ENCODE measurements around the gene PRODH.
"Not testable (repeated sequence)": the region's sequence is repeated elsewhere in the genome, so short reads cannot be mapped to it uniquely, and the experiment has no call there.

The PRODH gene

GRCh38 chr22:18952022-18952421 is 15.9 kb upstream of the PRODH start:
- no peak for DNase-seq

GRCh38 chr22:18950141-18950540 is 14.0 kb upstream of the PRODH start:
- no peak for DNase-seq

- no peak for DNase-seq
Observed at GRCh38 chr22:18947905-18948304, 11.8 kb upstream of the PRODH start.

- not testable (repeated sequence) for DNase-seq
Observed at GRCh38 chr22:18947105-18947504, 11.0 kb upstream of the PRODH start.

- DNase-seq = not testable (repeated sequence)
Observed at GRCh38 chr22:18938691-18939090, 2.6 kb upstream of the PRODH start.

GRCh38 chr22:18934688-18935087 is 1.4 kb downstream of the PRODH start:
- DNase-seq = not testable (repeated sequence)

- DNase-seq = no peak
Observed at GRCh38 chr22:18933914-18934313, 2.2 kb downstream of the PRODH start.

- no peak for DNase-seq
Observed at GRCh38 chr22:18931905-18932652, 4.0 kb downstream of the PRODH start.

- no peak for DNase-seq
Observed at GRCh38 chr22:18929459-18929858, 6.6 kb downstream of the PRODH start.

- no peak for DNase-seq
Observed at GRCh38 chr22:18927573-18927972, 8.5 kb downstream of the PRODH start.

GRCh38 chr22:18927020-18927419 is 9.1 kb downstream of the PRODH start:
- no peak for DNase-seq

GRCh38 chr22:18925368-18926064 is 10.6 kb downstream of the PRODH start:
- no peak for DNase-seq

GRCh38 chr22:18920257-18920902 is 15.7 kb downstream of the PRODH start:
- not testable (repeated sequence) for DNase-seq

- not testable (repeated sequence) for DNase-seq
Observed at GRCh38 chr22:18917818-18918217, 18.3 kb downstream of the PRODH start.

- DNase-seq = not testable (repeated sequence)
Observed at GRCh38 chr22:18915550-18915949, 20.5 kb downstream of the PRODH start.

- not testable (repeated sequence) for DNase-seq
Observed at GRCh38 chr22:18914558-18914957, 21.5 kb downstream of the PRODH start.

GRCh38 chr22:18912264-18912946 is 23.7 kb downstream of the PRODH start:
- not testable (repeated sequence) for DNase-seq

GRCh38 chr22:18911535-18911934 is 24.6 kb downstream of the PRODH start:
- DNase-seq = not testable (repeated sequence)

GRCh38 chr22:18909556-18909955 is 26.5 kb downstream of the PRODH start:
- no peak for DNase-seq

- DNase-seq = no peak
Observed at GRCh38 chr22:18906896-18907295, 29.2 kb downstream of the PRODH start.

- DNase-seq = not testable (repeated sequence)
Observed at GRCh38 chr22:18906410-18906745, 29.7 kb downstream of the PRODH start.

- DNase-seq = no peak
Observed at GRCh38 chr22:18905540-18906409, 30.3 kb downstream of the PRODH start, which contains the start of gene DGCR6. Gene DGCR6, plus strand, starts transcription at chr22:18906320. Its CDS starts 55 bp downstream, at chr22:18906375.
